HepG2 (cell line): ENCODE measurements around the gene RIF1. TPM values are rescaled to one million over a fixed set of nuclear protein-coding genes. Genes with fewer than 3 reads are reported as not detected.
A peak's percentile ranks its signal among the peaks of the same experiment; 100 is the strongest.

ENCODE experiments used
- E2F2 ChIP-seq: sonication (generic); formaldehyde crosslinking; IDR thresholded peaks from 2 replicates; pipeline ENCODE4 v1.4.0; 2020; ENCODE audit warnings: missing genetic modification reagents, borderline replicate concordance
- HDAC2 ChIP-seq: sonication (generic); formaldehyde crosslinking; IDR thresholded peaks from 2 replicates; pipeline ENCODE4 v1.4.0; 2020; ENCODE audit warnings: missing genetic modification reagents
- HMGA1 ChIP-seq: sonication (generic); formaldehyde crosslinking; conservative IDR thresholded peaks from 2 replicates; pipeline ENCODE4 v1.4.0; 2020; ENCODE audit warnings: missing genetic modification reagents
- HNF4A ChIP-seq: sonication (generic); formaldehyde crosslinking; IDR thresholded peaks from 2 replicates; pipeline ENCODE4 v1.4.0; 2020; ENCODE audit warnings: missing genetic modification reagents
- JUND ChIP-seq: sonication (generic); formaldehyde crosslinking; IDR thresholded peaks from 2 replicates; pipeline ENCODE4 v1.8.0; 2022; ENCODE audit warnings: mild to moderate bottlenecking, missing genetic modification reagents
- MTF1 ChIP-seq: sonication (generic); formaldehyde crosslinking; IDR thresholded peaks from 2 replicates; pipeline ENCODE4 v1.5.0; 2020; ENCODE audit warnings: missing genetic modification reagents
- MYNN ChIP-seq: sonication (generic); formaldehyde crosslinking; IDR thresholded peaks from 2 replicates; pipeline ENCODE4 v1.4.0; 2020; ENCODE audit warnings: mild to moderate bottlenecking, low read depth, missing genetic modification reagents
- RAD51 ChIP-seq: fragments of 450-650 bp; IDR thresholded peaks from 2 replicates; pipeline ENCODE4 v1.6.1; 2016; ENCODE audit warnings: borderline replicate concordance
- TAF1 ChIP-seq: sonication (generic); formaldehyde crosslinking; IDR thresholded peaks from 2 replicates; pipeline ENCODE4 v1.4.0; 2020; ENCODE audit warnings: missing genetic modification reagents
- TFAP4 ChIP-seq: sonication (generic); IDR thresholded peaks from 2 replicates; pipeline ENCODE4 v1.6.1; 2016; ENCODE audit warnings: low read depth, borderline replicate concordance
- TOPORS ChIP-seq: sonication (generic); formaldehyde crosslinking; IDR thresholded peaks from 2 replicates; pipeline ENCODE4 v1.8.0; 2023; ENCODE audit warnings: mild to moderate bottlenecking, missing genetic modification reagents
- TP53 ChIP-seq: sonication (generic); formaldehyde crosslinking; conservative IDR thresholded peaks from 2 replicates; pipeline ENCODE4 v1.4.0; 2020; ENCODE audit warnings: missing genetic modification reagents
- ZBTB39 ChIP-seq: sonication (generic); formaldehyde crosslinking; IDR thresholded peaks from 2 replicates; pipeline ENCODE4 v1.5.0; 2020; ENCODE audit warnings: missing genetic modification reagents
- ZNF136 ChIP-seq: sonication (generic); formaldehyde crosslinking; IDR thresholded peaks from 2 replicates; pipeline ENCODE4 v1.8.1; 2022; ENCODE audit warnings: low read depth, mild to moderate bottlenecking, moderate library complexity, missing genetic modification reagents
- ZNF263 ChIP-seq: sonication (generic); formaldehyde crosslinking; IDR thresholded peaks from 2 replicates; pipeline ENCODE4 v1.4.0; 2020; ENCODE audit warnings: missing genetic modification reagents
- ZNF317 ChIP-seq: sonication (generic); formaldehyde crosslinking; IDR thresholded peaks from 2 replicates; pipeline ENCODE4 v1.5.0; 2020; ENCODE audit warnings: mild to moderate bottlenecking, missing genetic modification reagents
- ZNF329 ChIP-seq: sonication (generic); formaldehyde crosslinking; IDR thresholded peaks from 2 replicates; pipeline ENCODE4 v1.9.0; 2021; ENCODE audit warnings: low read depth, mild to moderate bottlenecking, missing genetic modification reagents
- ZNF513 ChIP-seq: sonication (generic); formaldehyde crosslinking; conservative IDR thresholded peaks from 2 replicates; pipeline ENCODE4 v1.5.0; 2020; ENCODE audit warnings: missing genetic modification reagents
- ZNF549 ChIP-seq: sonication (generic); formaldehyde crosslinking; IDR thresholded peaks from 2 replicates; pipeline ENCODE4 v1.5.0; 2020; ENCODE audit warnings: missing genetic modification reagents
- ZNF572 ChIP-seq: sonication (generic); formaldehyde crosslinking; IDR thresholded peaks from 2 replicates; pipeline ENCODE4 v1.5.1; 2020; ENCODE audit warnings: mild to moderate bottlenecking, missing genetic modification reagents
- ZNF770 ChIP-seq: sonication (generic); formaldehyde crosslinking; IDR thresholded peaks from 2 replicates; pipeline ENCODE4 v1.5.0; 2020; ENCODE audit warnings: mild to moderate bottlenecking, missing genetic modification reagents
- ZZZ3 ChIP-seq: sonication (generic); formaldehyde crosslinking; IDR thresholded peaks from 2 replicates; pipeline ENCODE4 v1.4.0; 2020; ENCODE audit warnings: missing genetic modification reagents, mild to moderate bottlenecking, borderline replicate concordance
- polyA plus RNA-seq, 8 experiments: library from polyadenylated mRNA; depleted of rRNA in 3 of 8; stranded (reverse) in 7 of 8; unstranded in 1 of 8; fragments of >200 nt; fragmentation: Illumina TruSeq in 4 of 8; extraction: Trizol in 4 of 8; gene quantifications; 2 replicates each; pipeline versions ENCODE4 v1.2.1 to v1.2.3, GENCODE V29; 2011 to 2016; ENCODE audit warnings: low read depth in 4 of 8, missing spikeins in 1 of 8, mixed read lengths in 1 of 8; ENCODE audit not compliant: insufficient read depth in 1 of 8
- total RNA-seq, 5 experiments: library from RNA; depleted of rRNA; stranded (reverse); fragments of >200 nt; fragmentation: Illumina TruSeq; extraction: Trizol; gene quantifications; 2 replicates each; pipeline ENCODE4 v1.2.3, GENCODE V29; 2016; ENCODE audit warnings: low read depth in 1 of 5

Gene RIF1
- total and polyA plus RNA-seq, 2 of the 13 experiments (the other 11 are each of a cell fraction or from before 2014, with no cell fraction given) = 12.1 to 73.6 TPM

GRCh38 chr2:151409601-151410484 lies at the start of gene RIF1 (continued):
- TF ChIP-seq ZBTB39 = peak; percentile 82; the same call in 1 of the 2 replicates
- TF ChIP-seq ZNF770 (CRISPR knock-in tag) = peak; percentile 73
- no peak for TF ChIP-seq ZNF513 (CRISPR knock-in tag)
- no peak for TF ChIP-seq MTF1
- peak; percentile 88; the same call in 1 of the 2 replicates for TF ChIP-seq ZNF317 (CRISPR knock-in tag)
- TF ChIP-seq ZNF329 (CRISPR knock-in tag) = 0 out of 2 replicates have a peak, but pooled peaks have one; percentile 39
- peak; percentile 81 for TF ChIP-seq ZNF136 (CRISPR knock-in tag)
- TF ChIP-seq TOPORS (CRISPR knock-in tag) = peak; percentile 72; the same call in 1 of the 2 replicates
- TF ChIP-seq ZZZ3 (CRISPR knock-in tag) = peak; percentile 82; the same call in 1 of the 2 replicates
- peak; percentile 98; the same call in 1 of the 2 replicates for TF ChIP-seq E2F2 (CRISPR knock-in tag)
- peak; percentile 13; the same call in 1 of the 2 replicates for TF ChIP-seq ZNF572 (CRISPR knock-in tag)
- peak; percentile 38; the same call in 1 of the 2 replicates for TF ChIP-seq TP53
- peak; percentile 90 for TF ChIP-seq TFAP4
- TF ChIP-seq HDAC2 = no peak; the same call in 1 of the 2 replicates
- TF ChIP-seq HNF4A = peak; percentile 38
- peak; percentile 82; the same call in 1 of the 2 replicates for TF ChIP-seq MYNN (CRISPR knock-in tag)
- TF ChIP-seq ZNF549 (CRISPR knock-in tag) = no peak
- TF ChIP-seq ZNF263 (CRISPR knock-in tag) = no peak
- TF ChIP-seq TAF1 (CRISPR knock-in tag) = peak; percentile 74
- TF ChIP-seq JUND (CRISPR knock-in tag) = peak; percentile 51; the same call in 1 of the 2 replicates
- no peak for TF ChIP-seq RAD51
- no peak for TF ChIP-seq HMGA1 (CRISPR knock-in tag)
